MM.1S (cell line): ENCODE results near the gene TSPEAR.

Source experiments
- DNase-seq: peaks from one replicate; pipeline ENCODE4 v3.0.0-alpha.2; 2015
- H2AFZ ChIP-seq: fragments of 300-600 bp; sonication (generic); 2 replicates; pipeline ENCODE4 v1.6.0; 2016; ENCODE audit warnings: antibody characterized with exemption, low read length
- H3F3A ChIP-seq: fragments of 300-600 bp; sonication (generic); 2 replicates; pipeline ENCODE4 v1.6.1; 2016; ENCODE audit warnings: mild to moderate bottlenecking, antibody characterized with exemption, low read length, moderate library complexity, mixed read lengths; ENCODE audit not compliant: insufficient read depth
- H3K27ac ChIP-seq: fragments of 300-600 bp; sonication (generic); 2 replicates; pipeline ENCODE4 v1.5.1; 2016; ENCODE audit warnings: mild to moderate bottlenecking, low read length
- H3K27me3 ChIP-seq: fragments of 300-600 bp; sonication (generic); replicated peaks from 2 replicates; pipeline ENCODE4 v1.6.0; 2016; ENCODE audit warnings: low read length; ENCODE audit not compliant: insufficient read depth
- H3K36me3 ChIP-seq: fragments of 300-600 bp; sonication (generic); replicated peaks from 2 replicates; pipeline ENCODE4 v1.6.1; 2016; ENCODE audit warnings: mild to moderate bottlenecking, low read length, mixed read lengths; ENCODE audit not compliant: insufficient read depth
- H3K4me1 ChIP-seq: fragments of 300-600 bp; sonication (generic); 2 replicates; pipeline ENCODE4 v1.6.1; 2016; ENCODE audit warnings: low read length, mixed read lengths
- H3K4me2 ChIP-seq: fragments of 300-600 bp; sonication (generic); 2 replicates; pipeline ENCODE4 v1.6.0; 2016; ENCODE audit warnings: low read depth, low read length
- H3K4me3 ChIP-seq: fragments of 300-600 bp; sonication (generic); 2 replicates; pipeline ENCODE4 v1.5.1; 2016; ENCODE audit warnings: low read length, mixed read lengths
- H3K79me2 ChIP-seq: fragments of 300-600 bp; sonication (generic); 2 replicates; pipeline ENCODE4 v1.6.1; 2016; ENCODE audit warnings: mixed run types, low read length, mixed read lengths
- H3K9ac ChIP-seq: fragments of 300-600 bp; sonication (generic); 2 replicates; pipeline ENCODE4 v1.6.1; 2016; ENCODE audit warnings: low read length, mixed read lengths
- H3K9me2 ChIP-seq: fragments of 300-600 bp; sonication (generic); replicated peaks from 2 replicates; pipeline ENCODE4 v1.6.1; 2016; ENCODE audit warnings: mild to moderate bottlenecking, low read length, mixed read lengths; ENCODE audit not compliant: insufficient read depth
- H3K9me3 ChIP-seq: fragments of 300-600 bp; sonication (generic); replicated peaks from 2 replicates; pipeline ENCODE4 v1.6.1; 2016; ENCODE audit warnings: mild to moderate bottlenecking, low read length, mixed read lengths; ENCODE audit not compliant: insufficient read depth
- H4K20me1 ChIP-seq: fragments of 300-600 bp; sonication (generic); 2 replicates; pipeline ENCODE4 v1.6.1; 2016; ENCODE audit warnings: mild to moderate bottlenecking, low read length, moderate library complexity, mixed read lengths; ENCODE audit not compliant: insufficient read depth
- CTCF ChIP-seq: fragments of 300-600 bp; sonication (generic); IDR thresholded peaks from 2 replicates; pipeline ENCODE4 v1.5.1; 2016; ENCODE audit warnings: antibody characterized with exemption, low read length, mixed read lengths
- EZH2 ChIP-seq: fragments of 300-600 bp; sonication (generic); optimal IDR thresholded peaks from 2 replicates; pipeline ENCODE3; 2017; ENCODE audit warnings: low read depth, mild to moderate bottlenecking, antibody characterized with exemption, low read length, mixed read lengths
- EZH2phosphoT487 ChIP-seq: fragments of 300-600 bp; sonication (generic); IDR thresholded peaks from 2 replicates; pipeline ENCODE4 v1.6.1; 2018; ENCODE audit warnings: antibody characterized with exemption, low read length

Gene TSPEAR

GRCh38 chr21:44684483-44684882, 26.9 kb downstream of the TSPEAR start:
- no peak for DNase-seq
- Histone ChIP-seq H3K4me3 (no peak overlapping the region), H3K4me2 (no peak overlapping the region), H3K27ac (no peak overlapping the region), H3K9me3 (no peaks in the 10 kb centered on the region), H3K79me2 (no peaks in the 10 kb centered on the region), H2AFZ (no peak overlapping the region), H4K20me1 (no peaks in the 10 kb centered on the region), H3K27me3 (peaks cover 98% of the 10 kb centered on the region), H3K4me1 (no peaks in the 10 kb centered on the region), H3K36me3 (no peaks in the 10 kb centered on the region), H3K9me2 (no peaks in the 10 kb centered on the region), H3K9ac (no peak overlapping the region), H3F3A (no peaks in the 10 kb centered on the region)
- no peak for TF ChIP-seq CTCF
- no peak for TF ChIP-seq EZH2
- TF ChIP-seq EZH2phosphoT487 = no peak

- Histone ChIP-seq H4K20me1 (no peaks in the 10 kb centered on the region), H3K9me2 (no peaks in the 10 kb centered on the region), H3K9me3 (no peaks in the 10 kb centered on the region), H3K4me1 (no peaks in the 10 kb centered on the region), H3K9ac (no peak overlapping the region), H3K79me2 (no peaks in the 10 kb centered on the region), H3K27me3 (peaks cover 99% of the 10 kb centered on the region), H3K4me2 (no peak overlapping the region), H3K36me3 (no peaks in the 10 kb centered on the region), H2AFZ (no peak overlapping the region), H3K4me3 (no peak overlapping the region), H3F3A (no peaks in the 10 kb centered on the region), H3K27ac (no peak overlapping the region)
- TF ChIP-seq CTCF = no peak
- no peak for DNase-seq
These were observed 27.3 kb downstream of the TSPEAR start for GRCh38 chr21:44684077-44684476.

- Histone ChIP-seq H3K4me2 (no peak overlapping the region), H3K36me3 (no peaks in the 10 kb centered on the region), H3K4me3 (no peak overlapping the region), H3K79me2 (no peaks in the 10 kb centered on the region), H3K4me1 (no peaks in the 10 kb centered on the region), H3K9ac (no peak overlapping the region), H3F3A (no peaks in the 10 kb centered on the region), H3K9me2 (no peaks in the 10 kb centered on the region), H3K9me3 (no peaks in the 10 kb centered on the region), H3K27ac (no peak overlapping the region), H3K27me3 (peaks cover 99% of the 10 kb centered on the region), H2AFZ (no peak overlapping the region), H4K20me1 (no peaks in the 10 kb centered on the region)
- no peak for DNase-seq
- TF ChIP-seq EZH2phosphoT487 (no peak), EZH2 (no peak), CTCF (no peak)
These were observed 28.7 kb downstream of the TSPEAR start for GRCh38 chr21:44682580-44683151.
